Lung (tissue), 12 donors: ENCODE results near the gene ADNP. TPM values are rescaled to one million over a fixed set of nuclear protein-coding genes. Genes with fewer than 3 reads are reported as not detected.

Source experiments
- ATAC-seq: fragments of 200-7000 bp; cut with Tn5 transposase; one replicate; pipeline ENCODE4 v1.9.1; 2020; ENCODE audit warnings: moderate number of reproducible peaks; ENCODE audit not compliant: insufficient read depth, low FRiP score
- DNase-seq, 3 donors: peaks; one replicate each; pipeline ENCODE4 v3.0.0-alpha.2; 2013 to 2017
- H3K27ac ChIP-seq, 2 donors: one replicate each; pipeline ENCODE4 v1.5.1; 2013; ENCODE audit warnings: mild to moderate bottlenecking in 2 of 2, moderate library complexity in 2 of 2, control low read depth in 1 of 2, inconsistent platforms in 1 of 2, low read depth in 1 of 2, low read length in 1 of 2
- H3K27me3 ChIP-seq, 3 donors: one replicate each; pipeline ENCODE4 v1.5.1; 2013; ENCODE audit warnings: low read length in 2 of 3; ENCODE audit not compliant: control insufficient read depth in 3 of 3, insufficient read depth in 3 of 3
- H3K36me3 ChIP-seq, 4 donors: one replicate each; pipeline ENCODE4 v1.5.1; 2013; ENCODE audit warnings: low read length in 4 of 4, mild to moderate bottlenecking in 1 of 4, moderate library complexity in 1 of 4; ENCODE audit not compliant: control insufficient read depth in 4 of 4, insufficient read depth in 4 of 4
- H3K4me1 ChIP-seq, 5 donors: one replicate each; pipeline ENCODE4 v1.5.1; 2013; ENCODE audit warnings: low read length in 5 of 5, mild to moderate bottlenecking in 2 of 5, moderate library complexity in 1 of 5; ENCODE audit not compliant: control insufficient read depth in 5 of 5, insufficient read depth in 5 of 5
- H3K4me3 ChIP-seq: one replicate; pipeline ENCODE4 v1.5.1; 2013; ENCODE audit warnings: mild to moderate bottlenecking, control low read depth, moderate library complexity
- H3K9ac ChIP-seq, 2 donors: one replicate each; pipeline ENCODE4 v1.5.1; 2013; ENCODE audit warnings: low read length in 2 of 2, control low read depth in 1 of 2; ENCODE audit not compliant: insufficient read depth in 1 of 2
- H3K9me3 ChIP-seq, 4 donors: one replicate each; pipeline ENCODE4 v1.5.1; 2013; ENCODE audit warnings: low read length in 3 of 4, mild to moderate bottlenecking in 1 of 4, moderate library complexity in 1 of 4; ENCODE audit not compliant: control insufficient read depth in 4 of 4, insufficient read depth in 3 of 4
- CTCF ChIP-seq: IDR thresholded peaks from 2 replicates; pipeline ENCODE4 v1.5.1; 2012; ENCODE audit warnings: mild to moderate bottlenecking; ENCODE audit errors: control extremely low read depth, extremely low read depth
- WGBS, 2 donors: extraction: QIAGEN DNeasy Blood & Tissue Kit; methylation state at CpG; one replicate each; pipeline ENCODE4 v1.1.7; 2013; 5-methylcytosine and 5-hydroxymethylcytosine counted together
- polyA plus RNA-seq, 2 donors: library from polyadenylated mRNA; stranded (reverse); fragments of 200-250 nt; gene quantifications; one replicate each; pipeline ENCODE4 v1.2.1, GENCODE V29; 2013
- total RNA-seq, 2 donors: library from RNA; depleted of rRNA in 1 of 2; stranded (reverse); fragments of >200 nt in 1 of 2; gene quantifications; one replicate each; pipeline ENCODE4 v1.2.1, GENCODE V29; 2014 to 2021
- donor health status: control.
- donor health status: control.
- donor health status: Bipolar disorder and iron deficiency.
- donor health status: healthy.
- donor health status: DM: yes; HTN: yes; CAD: no.

Gene ADNP
- total and polyA plus RNA-seq, 4 donors, result 18.0 to 81.5 (median 41.5) TPM

DNA sequence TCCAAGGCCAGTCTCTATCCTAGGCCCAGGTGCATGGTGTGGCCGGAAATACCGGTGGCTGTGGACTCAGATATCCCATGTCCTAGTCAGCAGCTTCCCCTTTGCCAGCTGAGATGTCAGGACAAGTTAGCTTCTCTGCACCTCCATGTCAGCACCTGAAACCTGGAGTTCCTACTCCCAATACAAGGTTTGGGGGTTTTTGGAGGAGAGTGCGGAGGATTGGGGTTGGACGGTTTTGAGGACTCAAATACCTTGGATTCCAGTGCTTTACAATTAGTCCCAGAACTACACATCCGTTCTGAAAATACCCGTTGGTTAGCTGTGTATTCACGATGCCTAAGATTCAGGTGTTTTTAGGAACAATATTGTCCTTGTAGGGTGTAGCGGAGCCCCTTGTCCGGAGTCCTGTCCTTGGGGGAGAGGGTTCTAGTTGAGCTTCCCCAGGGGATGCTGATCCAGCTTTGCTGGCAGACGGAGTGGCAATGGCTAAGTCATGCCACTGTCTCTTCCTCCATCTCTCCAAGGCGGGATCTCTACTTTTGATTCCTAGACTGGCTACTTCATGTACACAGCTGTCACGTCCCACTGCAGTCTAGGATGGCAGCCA, 45.0 kb downstream of the ADNP start:
- Histone ChIP-seq H3K4me3 (no peak overlapping the region), H3K4me1 (peaks cover 0 to 5% (median 0%) of the 10 kb centered on the region in 5 donors), H3K9ac (no peak overlapping the region), H3K27ac (no peak overlapping the region), H3K27me3 (no peaks in the 10 kb centered on the region), H3K9me3 (peaks cover 0 to 6% (median 0%) of the 10 kb centered on the region in 4 donors), H3K36me3 (peaks cover 0 to 14% (median 8%) of the 10 kb centered on the region in 4 donors)
- no peak for ATAC-seq
- TF ChIP-seq CTCF, result no peak
- 88 to 90% methylated on average over 12 of the region's 12 CpGs for WGBS, 2 donors
- no peak for DNase-seq

DNA sequence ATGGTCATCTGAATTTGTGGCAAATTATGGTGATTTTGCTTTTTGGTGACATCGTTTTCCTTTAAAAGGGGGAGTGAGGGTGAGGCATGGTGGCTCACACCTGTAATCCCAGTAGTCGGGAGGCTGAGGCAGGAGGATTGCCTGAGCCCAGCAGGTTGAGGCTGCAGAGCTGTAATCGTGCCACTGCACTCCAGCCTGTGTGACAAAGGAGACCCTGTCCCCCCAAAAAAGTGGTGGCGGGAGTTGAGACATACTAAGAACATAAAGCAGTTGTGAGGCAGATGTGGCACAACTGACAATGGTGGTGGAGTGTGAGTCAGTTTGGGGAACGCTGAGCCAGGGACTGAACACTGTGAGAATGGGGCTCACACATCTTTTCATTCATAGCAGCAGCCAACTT, 45.5 kb downstream of the ADNP start:
- Histone ChIP-seq H3K27me3 (no peaks in the 10 kb centered on the region), H3K27ac (no peak overlapping the region), H3K9me3 (peaks cover 0 to 6% (median 0%) of the 10 kb centered on the region in 4 donors), H3K4me1 (peaks cover 0 to 5% (median 0%) of the 10 kb centered on the region in 5 donors), H3K36me3 (peaks cover 0 to 10% (median 5%) of the 10 kb centered on the region in 4 donors), H3K4me3 (no peak overlapping the region), H3K9ac (no peak overlapping the region)
- ATAC-seq (no peak), DNase-seq (no peak)
- 89 to 98% methylated on average over 5 of the region's 5 CpGs for WGBS, 2 donors
- no peak for TF ChIP-seq CTCF

DNA sequence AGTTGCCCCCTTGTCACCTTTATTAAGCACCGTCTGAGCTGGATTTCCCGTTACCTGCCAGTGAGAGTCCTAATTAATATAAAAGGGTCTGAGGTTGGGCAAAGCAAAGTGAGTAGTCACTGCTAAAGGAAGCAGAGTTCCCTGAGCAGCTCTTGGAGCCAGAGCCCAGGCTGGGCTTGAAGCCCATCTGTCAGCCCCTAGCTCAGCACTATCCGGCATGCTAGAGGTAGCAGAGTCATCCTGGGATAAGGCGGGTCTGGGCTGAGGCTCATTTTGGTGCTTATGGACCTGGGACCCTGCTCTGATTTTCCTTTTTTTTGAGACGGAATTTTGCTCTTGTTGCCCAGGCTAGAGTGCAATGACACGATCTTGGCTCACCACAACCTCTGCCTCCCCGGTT, 46.2 kb downstream of the ADNP start:
- no peak for ATAC-seq
- H3K4me1 ChIP-seq, result peaks cover 0 to 5% (median 0%) of the 10 kb centered on the region in 5 donors

More for the DNA sequence above, 46.2 kb downstream of the ADNP start:
- 85 to 93% methylated on average over 7 of the region's 7 CpGs for WGBS, 2 donors
- Histone ChIP-seq H3K4me3 (no peak overlapping the region), H3K9me3 (peaks cover 0 to 6% (median 0%) of the 10 kb centered on the region in 4 donors), H3K9ac (no peak overlapping the region), H3K27ac (no peak overlapping the region), H3K36me3 (peaks cover 0 to 10% (median 2%) of the 10 kb centered on the region in 4 donors), H3K27me3 (no peaks in the 10 kb centered on the region)
- no peak for TF ChIP-seq CTCF
- DNase-seq, result no peak
